HEK293 (cell line): ENCODE measurements around the gene ASF1A.

Experiments used
- KLF9 ChIP-seq: fragments of 450-650 bp; formaldehyde crosslinking; IDR thresholded peaks from 2 replicates; pipeline ENCODE4 v1.5.1; 2016; ENCODE audit warnings: missing biosample characterization, missing genetic modification characterization, low read depth
- ZFP37 ChIP-seq: fragments of 450-650 bp; formaldehyde crosslinking; IDR thresholded peaks from 2 replicates; pipeline ENCODE4 v1.5.1; 2016; ENCODE audit warnings: missing biosample characterization, missing genetic modification characterization
- ZNF184 ChIP-seq: fragments of 450-650 bp; IDR thresholded peaks from 2 replicates; pipeline ENCODE4 v1.5.1; 2018; ENCODE audit warnings: missing biosample characterization, mild to moderate bottlenecking, missing genetic modification characterization
- TF ChIP-seq, protein P1 (sequence below): fragments of 450-650 bp; formaldehyde crosslinking; conservative IDR thresholded peaks from 2 replicates; pipeline ENCODE4 v1.5.1; 2016; ENCODE audit warnings: low read depth, missing biosample characterization, missing genetic modification characterization
- TF ChIP-seq, protein P2 (sequence below): fragments of 450-650 bp; formaldehyde crosslinking; IDR thresholded peaks from 2 replicates; pipeline ENCODE4 v1.5.1; 2016; ENCODE audit warnings: missing biosample characterization, missing genetic modification characterization
- TF ChIP-seq, protein P3 (sequence below): fragments of 450-650 bp; formaldehyde crosslinking; IDR thresholded peaks from 2 replicates; pipeline ENCODE4 v1.5.1; 2016; ENCODE audit warnings: missing biosample characterization, missing genetic modification characterization

DNA sequence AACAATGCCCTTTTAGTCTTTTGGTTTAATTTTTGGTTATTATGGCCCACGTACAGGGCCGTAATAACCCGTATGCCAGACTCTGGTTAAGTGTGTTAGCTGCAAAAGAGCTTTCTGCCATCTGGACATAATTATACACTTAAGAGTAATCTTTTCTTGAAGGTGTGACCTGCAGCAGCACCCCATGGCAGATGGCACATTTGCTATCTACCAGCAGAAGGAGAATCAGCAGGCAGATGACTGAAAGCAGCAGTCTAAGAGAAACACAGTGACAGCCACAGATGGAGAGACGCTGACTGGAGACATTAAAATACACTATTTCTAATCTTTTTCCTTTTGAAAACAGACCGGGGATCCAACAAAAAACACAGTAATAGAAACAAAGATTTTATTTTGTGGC, 18.7 kb downstream of the ASF1A start:
- TF ChIP-seq, protein P1, sequence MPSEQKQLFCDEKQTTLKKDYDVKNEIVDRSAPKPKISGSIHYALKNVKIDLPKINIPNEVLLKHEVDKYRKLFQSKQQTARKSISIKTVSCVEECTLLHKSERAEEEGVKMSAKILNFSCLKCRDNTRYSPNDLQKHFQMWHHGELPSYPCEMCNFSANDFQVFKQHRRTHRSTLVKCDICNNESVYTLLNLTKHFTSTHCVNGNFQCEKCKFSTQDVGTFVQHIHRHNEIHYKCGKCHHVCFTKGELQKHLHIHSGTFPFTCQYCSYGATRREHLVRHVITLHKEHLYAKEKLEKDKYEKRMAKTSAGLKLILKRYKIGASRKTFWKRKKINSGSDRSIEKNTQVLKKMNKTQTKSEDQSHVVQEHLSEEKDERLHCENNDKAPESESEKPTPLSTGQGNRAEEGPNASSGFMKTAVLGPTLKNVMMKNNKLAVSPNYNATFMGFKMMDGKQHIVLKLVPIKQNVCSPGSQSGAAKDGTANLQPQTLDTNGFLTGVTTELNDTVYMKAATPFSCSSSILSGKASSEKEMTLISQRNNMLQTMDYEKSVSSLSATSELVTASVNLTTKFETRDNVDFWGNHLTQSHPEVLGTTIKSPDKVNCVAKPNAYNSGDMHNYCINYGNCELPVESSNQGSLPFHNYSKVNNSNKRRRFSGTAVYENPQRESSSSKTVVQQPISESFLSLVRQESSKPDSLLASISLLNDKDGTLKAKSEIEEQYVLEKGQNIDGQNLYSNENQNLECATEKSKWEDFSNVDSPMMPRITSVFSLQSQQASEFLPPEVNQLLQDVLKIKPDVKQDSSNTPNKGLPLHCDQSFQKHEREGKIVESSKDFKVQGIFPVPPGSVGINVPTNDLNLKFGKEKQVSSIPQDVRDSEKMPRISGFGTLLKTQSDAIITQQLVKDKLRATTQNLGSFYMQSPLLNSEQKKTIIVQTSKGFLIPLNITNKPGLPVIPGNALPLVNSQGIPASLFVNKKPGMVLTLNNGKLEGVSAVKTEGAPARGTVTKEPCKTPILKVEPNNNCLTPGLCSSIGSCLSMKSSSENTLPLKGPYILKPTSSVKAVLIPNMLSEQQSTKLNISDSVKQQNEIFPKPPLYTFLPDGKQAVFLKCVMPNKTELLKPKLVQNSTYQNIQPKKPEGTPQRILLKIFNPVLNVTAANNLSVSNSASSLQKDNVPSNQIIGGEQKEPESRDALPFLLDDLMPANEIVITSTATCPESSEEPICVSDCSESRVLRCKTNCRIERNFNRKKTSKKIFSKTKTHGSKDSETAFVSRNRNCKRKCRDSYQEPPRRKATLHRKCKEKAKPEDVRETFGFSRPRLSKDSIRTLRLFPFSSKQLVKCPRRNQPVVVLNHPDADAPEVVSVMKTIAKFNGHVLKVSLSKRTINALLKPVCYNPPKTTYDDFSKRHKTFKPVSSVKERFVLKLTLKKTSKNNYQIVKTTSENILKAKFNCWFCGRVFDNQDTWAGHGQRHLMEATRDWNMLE (tag by site-specific recombination), result no peak
- TF ChIP-seq, protein P2, sequence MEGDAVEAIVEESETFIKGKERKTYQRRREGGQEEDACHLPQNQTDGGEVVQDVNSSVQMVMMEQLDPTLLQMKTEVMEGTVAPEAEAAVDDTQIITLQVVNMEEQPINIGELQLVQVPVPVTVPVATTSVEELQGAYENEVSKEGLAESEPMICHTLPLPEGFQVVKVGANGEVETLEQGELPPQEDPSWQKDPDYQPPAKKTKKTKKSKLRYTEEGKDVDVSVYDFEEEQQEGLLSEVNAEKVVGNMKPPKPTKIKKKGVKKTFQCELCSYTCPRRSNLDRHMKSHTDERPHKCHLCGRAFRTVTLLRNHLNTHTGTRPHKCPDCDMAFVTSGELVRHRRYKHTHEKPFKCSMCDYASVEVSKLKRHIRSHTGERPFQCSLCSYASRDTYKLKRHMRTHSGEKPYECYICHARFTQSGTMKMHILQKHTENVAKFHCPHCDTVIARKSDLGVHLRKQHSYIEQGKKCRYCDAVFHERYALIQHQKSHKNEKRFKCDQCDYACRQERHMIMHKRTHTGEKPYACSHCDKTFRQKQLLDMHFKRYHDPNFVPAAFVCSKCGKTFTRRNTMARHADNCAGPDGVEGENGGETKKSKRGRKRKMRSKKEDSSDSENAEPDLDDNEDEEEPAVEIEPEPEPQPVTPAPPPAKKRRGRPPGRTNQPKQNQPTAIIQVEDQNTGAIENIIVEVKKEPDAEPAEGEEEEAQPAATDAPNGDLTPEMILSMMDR (tag by site-specific recombination), result no peak
- no peak for TF ChIP-seq KLF9
- TF ChIP-seq ZFP37 (tag by site-specific recombination), result no peak
- TF ChIP-seq, protein P3, sequence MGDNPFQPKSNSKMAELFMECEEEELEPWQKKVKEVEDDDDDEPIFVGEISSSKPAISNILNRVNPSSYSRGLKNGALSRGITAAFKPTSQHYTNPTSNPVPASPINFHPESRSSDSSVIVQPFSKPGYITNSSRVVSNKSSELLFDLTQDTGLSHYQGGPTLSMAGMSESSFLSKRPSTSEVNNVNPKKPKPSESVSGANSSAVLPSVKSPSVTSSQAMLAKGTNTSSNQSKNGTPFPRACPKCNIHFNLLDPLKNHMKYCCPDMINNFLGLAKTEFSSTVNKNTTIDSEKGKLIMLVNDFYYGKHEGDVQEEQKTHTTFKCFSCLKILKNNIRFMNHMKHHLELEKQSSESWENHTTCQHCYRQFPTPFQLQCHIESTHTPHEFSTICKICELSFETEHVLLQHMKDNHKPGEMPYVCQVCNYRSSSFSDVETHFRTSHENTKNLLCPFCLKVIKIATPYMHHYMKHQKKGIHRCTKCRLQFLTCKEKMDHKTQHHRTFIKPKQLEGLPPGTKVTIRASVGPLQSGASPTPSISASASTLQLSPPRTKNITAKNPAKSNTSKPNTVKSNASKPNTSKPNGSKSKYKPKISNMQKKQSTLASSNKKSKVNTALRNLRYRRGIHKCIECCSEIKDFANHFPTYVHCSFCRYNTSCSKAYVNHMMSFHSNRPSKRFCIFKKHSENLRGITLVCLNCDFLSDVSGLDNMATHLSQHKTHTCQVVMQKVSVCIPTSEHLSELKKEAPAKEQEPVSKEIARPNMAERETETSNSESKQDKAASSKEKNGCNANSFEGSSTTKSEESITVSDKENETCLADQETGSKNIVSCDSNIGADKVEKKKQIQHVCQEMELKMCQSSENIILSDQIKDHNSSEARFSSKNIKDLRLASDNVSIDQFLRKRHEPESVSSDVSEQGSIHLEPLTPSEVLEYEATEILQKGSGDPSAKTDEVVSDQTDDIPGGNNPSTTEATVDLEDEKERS (tag by site-specific recombination), result no peak
- TF ChIP-seq ZNF184 (tag by site-specific recombination), result no peak
